Gastrocnemius medialis (tissue), 4 donors: ENCODE results near the gene ALS2CL. TPM values are rescaled to one million over a fixed set of nuclear protein-coding genes. Genes with fewer than 3 reads are reported as not detected.

Experiments used
- ATAC-seq, 2 donors: fragments of 150-250 bp; one replicate each; pipeline ENCODE4 v1.9.1; 2016
- DNase-seq, 2 donors: peaks; one replicate each; pipeline ENCODE4 v3.0.0-alpha.2; 2019
- H3K27ac ChIP-seq, 4 donors: fragments of 200-600 bp; sonication (generic); 1 replicate in 1 of 4; 2 replicates in 3 of 4; pipeline ENCODE4 v1.5.1; 2016 to 2018; ENCODE audit warnings: mild to moderate bottlenecking in 2 of 4, moderate library complexity in 1 of 4
- H3K27me3 ChIP-seq, 3 donors: fragments of 200-600 bp; sonication (generic) in 2 of 3; 1 replicate in 1 of 3; 2 replicates in 2 of 3; pipeline versions ENCODE4 v1.5.1 to v1.6.0; 2016 to 2019; ENCODE audit warnings: mild to moderate bottlenecking in 1 of 3, moderate library complexity in 1 of 3
- H3K36me3 ChIP-seq, 2 donors: fragments of 200-600 bp; sonication (generic) in 1 of 2; one replicate each; pipeline ENCODE4 v1.5.1; 2017 to 2018
- H3K4me1 ChIP-seq, 2 donors: fragments of 200-600 bp; sonication (generic) in 1 of 2; one replicate each; pipeline ENCODE4 v1.5.1; 2016 to 2017; ENCODE audit warnings: mild to moderate bottlenecking in 2 of 2
- H3K4me3 ChIP-seq, 4 donors: fragments of 200-600 bp; sonication (generic) in 3 of 4; 1 replicate in 1 of 4; 2 replicates in 3 of 4; pipeline ENCODE4 v1.5.1; 2016 to 2019; ENCODE audit warnings: mild to moderate bottlenecking in 2 of 4
- H3K9me3 ChIP-seq, 3 donors: fragments of 200-600 bp; sonication (generic) in 2 of 3; 1 replicate in 1 of 3; 2 replicates in 2 of 3; pipeline ENCODE4 v1.5.1; 2016 to 2019
- CTCF ChIP-seq, 5 experiments: fragments of 450-650 bp in 3 of 5; fragments of 200-600 bp in 2 of 5; sonication (generic) in 2 of 5; IDR thresholded peaks in 4 of 5; conservative IDR thresholded peaks in 1 of 5; 1 replicate in 4 of 5; 2 replicates in 1 of 5; pipeline ENCODE4 v1.5.1; 2016 to 2019; ENCODE audit warnings: antibody characterized with exemption in 5 of 5, mild to moderate bottlenecking in 3 of 5, moderate library complexity in 3 of 5
- POLR2A ChIP-seq, 2 donors: fragments of 450-650 bp; IDR thresholded peaks; one replicate each; pipeline ENCODE4 v1.6.1; 2017; ENCODE audit warnings: antibody characterized with exemption in 2 of 2, mild to moderate bottlenecking in 2 of 2, moderate library complexity in 2 of 2
- in situ Hi-C, 4 donors: fragments of 200-750 bp; cut with MboI; loops; one replicate each; pipeline versions ENCODE4 v1.15.0 to v1.8.0; 2017; ENCODE audit warnings: low sequenced_read_pairs in 4 of 4
- intact Hi-C: fragments of 100-400 bp; cut with DNase I; formaldehyde crosslinking; loops from one replicate; pipeline ENCODE4 v1.15.1; 2023; ENCODE audit warnings: low total_unique reads
- total RNA-seq, 4 donors: library from RNA; depleted of rRNA; stranded (reverse); fragments of >200 nt; gene quantifications; one replicate each; pipeline versions ENCODE4 v1.1.0 to v1.2.3, GENCODE V29; 2016

The ALS2CL gene
- total RNA-seq, 4 donors from 2014 or later = 3.8 to 13.2 (median 6.2) TPM

GRCh38 chr3:46624533-46624932 is 68.9 kb downstream of the ALS2CL start:
- DNase-seq (no peak), ATAC-seq (no peak)
- H3K4me1 ChIP-seq = peaks cover 5 to 12% of the 10 kb centered on the region in 2 donors
- no peaks in the 10 kb centered on the region for H3K27me3 ChIP-seq
- H3K27ac ChIP-seq = no peak overlapping the region
- TF ChIP-seq CTCF (IDR thresholded peaks at IDR 0.05 in 4 of 5, conservative IDR thresholded peaks at IDR 0.05 in 1 of 5) (no peak), POLR2A (IDR thresholded peaks at IDR 0.05) (no peak)
- in situ Hi-C loops (no loop called here), intact Hi-C loops (no loop called here)
- no peaks in the 10 kb centered on the region for H3K36me3 ChIP-seq
- H3K9me3 ChIP-seq = no peaks in the 10 kb centered on the region
- no peak overlapping the region for H3K4me3 ChIP-seq

- intact Hi-C loops (no loop called here), in situ Hi-C loops (no loop called here)
- H3K36me3 ChIP-seq = no peaks in the 10 kb centered on the region
- no peaks in the 10 kb centered on the region for H3K4me1 ChIP-seq
- no peaks in the 10 kb centered on the region for H3K9me3 ChIP-seq
- no peak overlapping the region for H3K4me3 ChIP-seq
- ATAC-seq (no peak), DNase-seq (no peak)
- no peak overlapping the region for H3K27ac ChIP-seq
- no peaks in the 10 kb centered on the region for H3K27me3 ChIP-seq
- TF ChIP-seq POLR2A (IDR thresholded peaks at IDR 0.05) (no peak), CTCF (IDR thresholded peaks at IDR 0.05 in 4 of 5, conservative IDR thresholded peaks at IDR 0.05 in 1 of 5) (no peak)
These were observed 73.4 kb downstream of the ALS2CL start for GRCh38 chr3:46619845-46620778.

Other genes with a start within 250 kb of the ALS2CL start
- gene LTF, start 228.8 kb downstream of the ALS2CL start, total RNA-seq = 1 to 10 TPM in 2 of 4 donors, under 1 TPM in 2; 0.62 to 5.1 (median 1.1) TPM
- not detected for gene RTP3, start 195.7 kb downstream of the ALS2CL start, total RNA-seq
- gene LRRC2, start 127.4 kb downstream of the ALS2CL start, total RNA-seq = 100 to 1,000 TPM in 1 of 4 donors, 10 to 100 TPM in 3; 72.7 to 103 (median 92.1) TPM
- gene FAM240A, start 81.2 kb downstream of the ALS2CL start, total RNA-seq = under 1 TPM in 1 of 4 donors, not detected in 3; 0.18 TPM
- under 1 TPM in 3 of 4 donors, not detected in 1; 0.20 to 0.26 (median 0.22) TPM for gene TMIE, start 7.7 kb upstream of the ALS2CL start, total RNA-seq
- not detected for gene PRSS50, start 24.2 kb upstream of the ALS2CL start, total RNA-seq
- gene MYL3, start 169.8 kb upstream of the ALS2CL start, total RNA-seq = 100 to 1,000 TPM in 2 of 4 donors, 10 to 100 TPM in 2; 42.5 to 544 (median 281) TPM
- 1 to 10 TPM; 2.3 to 7.9 (median 7.3) TPM for gene PTH1R, start 184.0 kb upstream of the ALS2CL start, total RNA-seq